OCI-LY3 (cell line): ENCODE measurements around the gene PPP2R2C.

Experiments
- H2AFZ ChIP-seq: fragments of 200-600, 300-600 bp; shearing (Covaris generic); 2 replicates; pipeline ENCODE4 v1.6.0; 2014; ENCODE audit warnings: antibody characterized with exemption, low read depth, low read length
- H3K27ac ChIP-seq: fragments of 200-600, 300-600 bp; sonication (generic); 2 replicates; pipeline ENCODE4 v1.5.1; 2014; ENCODE audit warnings: mild to moderate bottlenecking, low read length, moderate library complexity, mixed read lengths
- H3K27me3 ChIP-seq: fragments of 200-600, 300-600 bp; sonication (generic); 2 replicates; pipeline ENCODE4 v1.6.1; 2014; ENCODE audit warnings: low read depth, low read length, mixed read lengths
- H3K36me3 ChIP-seq: fragments of 200-600, 300-600 bp; sonication (generic); replicated peaks from 2 replicates; pipeline ENCODE3; 2014; ENCODE audit warnings: low read depth, low read length, mixed read lengths
- H3K4me1 ChIP-seq: fragments of 300-600, 200-600 bp; sonication (generic); 2 replicates; pipeline ENCODE4 v1.6.1; 2014; ENCODE audit warnings: low read length, mixed read lengths
- H3K4me2 ChIP-seq: fragments of 200-600, 300-600 bp; sonication (generic); 2 replicates; pipeline ENCODE4 v1.6.1; 2014; ENCODE audit warnings: low read length, mixed read lengths
- H3K4me3 ChIP-seq: fragments of 300-600, 200-600 bp; sonication (generic); 2 replicates; pipeline ENCODE4 v1.5.1; 2014; ENCODE audit warnings: antibody characterized with exemption, mild to moderate bottlenecking, low read length, moderate library complexity
- H3K79me2 ChIP-seq: fragments of 300-600, 200-600 bp; shearing (Covaris generic); 2 replicates; pipeline ENCODE4 v1.6.1; 2014; ENCODE audit warnings: mild to moderate bottlenecking, low read length, mixed read lengths
- H3K9ac ChIP-seq: fragments of 300-600, 200-600 bp; shearing (Covaris generic); 2 replicates; pipeline ENCODE4 v1.6.0; 2014; ENCODE audit warnings: mild to moderate bottlenecking, low read length, moderate library complexity
- H3K9me3 ChIP-seq: fragments of 200-600, 300-600 bp; shearing (Covaris generic); 2 replicates; pipeline ENCODE4 v1.6.1; 2014; ENCODE audit warnings: low read length, mixed read lengths; ENCODE audit not compliant: insufficient read depth
- H4K20me1 ChIP-seq: fragments of 200-600, 300-600 bp; sonication (generic); 2 replicates; pipeline ENCODE4 v1.6.1; 2016; ENCODE audit warnings: low read length, mixed read lengths; ENCODE audit not compliant: insufficient read depth
- EZH2phosphoT487 ChIP-seq: fragments of 200-600 bp; shearing (Covaris generic); IDR thresholded peaks from 2 replicates; pipeline ENCODE4 v1.6.1; 2018; ENCODE audit warnings: antibody characterized with exemption, mixed run types, low read depth
- TF ChIP-seq, protein P1 (sequence below): fragments of 200-600, 300-600 bp; sonication (generic); IDR thresholded peaks from 2 replicates; pipeline ENCODE4 v1.5.1; 2014; ENCODE audit warnings: antibody characterized with exemption, low read length, low read depth

PPP2R2C gene

DNA sequence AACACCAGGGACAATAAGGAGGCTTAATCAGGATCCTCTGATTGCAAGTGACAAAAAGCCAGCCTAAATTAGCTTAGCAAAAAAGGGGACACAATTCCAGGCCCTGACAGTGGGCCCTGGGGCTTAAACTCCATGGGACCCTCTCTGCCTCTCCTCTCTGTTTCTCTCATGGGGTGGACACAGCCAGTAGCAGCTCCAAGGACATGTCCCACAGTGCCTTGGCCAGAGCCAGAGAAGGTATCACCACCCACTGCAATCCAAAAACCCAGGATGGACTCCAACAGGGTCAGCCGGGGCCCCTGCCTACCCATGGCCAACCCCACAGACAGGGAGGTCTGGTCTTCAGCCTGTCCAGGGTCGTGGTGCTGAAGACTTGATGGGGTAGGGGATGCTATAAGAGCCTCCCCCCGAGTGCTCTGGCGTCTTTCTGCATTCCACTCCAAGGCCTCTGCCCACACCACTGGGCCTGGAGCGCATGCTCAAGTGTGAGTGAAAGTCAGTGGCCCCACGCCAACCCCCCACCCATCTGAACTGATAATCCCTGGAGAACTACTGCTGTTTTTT, 19.7 kb upstream of the PPP2R2C start:
- Histone ChIP-seq H3K9me3 (no peaks in the 10 kb centered on the region), H3K27me3 (peaks cover 5% of the 10 kb centered on the region; the same call in 1 of the 2 replicates), H4K20me1 (no peaks in the 10 kb centered on the region), H3K4me1 (no peaks in the 10 kb centered on the region), H3K36me3 (no peaks in the 10 kb centered on the region), H3K4me3 (no peak overlapping the region), H2AFZ (no peak overlapping the region), H3K4me2 (no peak overlapping the region), H3K27ac (no peak overlapping the region), H3K79me2 (no peaks in the 10 kb centered on the region), H3K9ac (no peak overlapping the region)
- TF ChIP-seq, protein P1, sequence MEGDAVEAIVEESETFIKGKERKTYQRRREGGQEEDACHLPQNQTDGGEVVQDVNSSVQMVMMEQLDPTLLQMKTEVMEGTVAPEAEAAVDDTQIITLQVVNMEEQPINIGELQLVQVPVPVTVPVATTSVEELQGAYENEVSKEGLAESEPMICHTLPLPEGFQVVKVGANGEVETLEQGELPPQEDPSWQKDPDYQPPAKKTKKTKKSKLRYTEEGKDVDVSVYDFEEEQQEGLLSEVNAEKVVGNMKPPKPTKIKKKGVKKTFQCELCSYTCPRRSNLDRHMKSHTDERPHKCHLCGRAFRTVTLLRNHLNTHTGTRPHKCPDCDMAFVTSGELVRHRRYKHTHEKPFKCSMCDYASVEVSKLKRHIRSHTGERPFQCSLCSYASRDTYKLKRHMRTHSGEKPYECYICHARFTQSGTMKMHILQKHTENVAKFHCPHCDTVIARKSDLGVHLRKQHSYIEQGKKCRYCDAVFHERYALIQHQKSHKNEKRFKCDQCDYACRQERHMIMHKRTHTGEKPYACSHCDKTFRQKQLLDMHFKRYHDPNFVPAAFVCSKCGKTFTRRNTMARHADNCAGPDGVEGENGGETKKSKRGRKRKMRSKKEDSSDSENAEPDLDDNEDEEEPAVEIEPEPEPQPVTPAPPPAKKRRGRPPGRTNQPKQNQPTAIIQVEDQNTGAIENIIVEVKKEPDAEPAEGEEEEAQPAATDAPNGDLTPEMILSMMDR: no peak
- TF ChIP-seq EZH2phosphoT487: no peak

DNA sequence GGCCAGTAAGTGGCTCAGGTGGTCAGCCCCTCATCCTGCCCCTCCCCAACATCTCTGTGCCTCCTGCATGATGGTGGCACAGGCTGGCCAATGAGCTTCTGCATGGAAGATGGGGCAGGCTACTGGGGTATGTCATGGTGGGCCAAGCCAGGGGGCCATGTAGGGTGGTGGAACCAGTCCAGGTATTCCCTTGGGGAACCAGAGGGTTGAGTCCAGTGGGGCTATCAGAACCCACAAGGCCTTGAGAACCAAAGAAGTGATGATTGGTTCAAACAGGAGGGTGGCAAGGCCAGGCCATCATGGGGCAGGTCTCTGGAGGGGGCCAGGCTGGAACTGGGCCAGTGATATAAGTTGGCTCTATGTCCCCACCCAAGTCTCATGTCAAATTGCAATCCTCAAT, 18.8 kb upstream of the PPP2R2C start:
- peaks cover 6% of the 10 kb centered on the region; the same call in 1 of the 2 replicates for H3K27me3 ChIP-seq
- no peaks in the 10 kb centered on the region for H3K9me3 ChIP-seq
- no peaks in the 10 kb centered on the region for H3K4me1 ChIP-seq
- no peak overlapping the region for H2AFZ ChIP-seq
- no peak overlapping the region for H3K9ac ChIP-seq
- no peaks in the 10 kb centered on the region for H4K20me1 ChIP-seq
- no peaks in the 10 kb centered on the region for H3K79me2 ChIP-seq
- TF ChIP-seq, protein P1: no peak
- no peak for TF ChIP-seq EZH2phosphoT487
- H3K4me3 ChIP-seq: no peak overlapping the region
- no peaks in the 10 kb centered on the region for H3K36me3 ChIP-seq
- no peak overlapping the region for H3K4me2 ChIP-seq
- no peak overlapping the region for H3K27ac ChIP-seq

DNA sequence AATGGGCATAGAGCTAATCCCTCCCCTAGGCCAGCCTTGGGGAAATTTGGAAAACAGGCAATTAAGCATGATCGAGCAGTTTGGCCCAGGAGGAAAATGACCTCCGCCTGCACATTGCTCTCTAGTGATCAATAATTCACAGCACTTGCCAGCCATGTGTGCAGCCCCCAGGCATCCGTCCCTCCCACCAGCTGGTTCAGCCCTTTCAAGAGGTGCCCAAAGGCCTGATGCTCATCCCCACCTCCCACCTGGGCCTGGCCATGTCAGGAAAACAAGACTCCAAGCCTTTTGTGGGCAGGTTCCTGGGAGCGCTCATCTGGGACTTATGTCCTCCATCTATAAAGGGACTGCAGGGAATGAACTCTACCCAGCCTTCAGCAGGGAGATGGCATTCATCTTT, 17.5 kb upstream of the PPP2R2C start:
- Histone ChIP-seq H3K4me2 (no peak overlapping the region), H4K20me1 (no peaks in the 10 kb centered on the region), H3K9me3 (no peaks in the 10 kb centered on the region), H3K36me3 (no peaks in the 10 kb centered on the region), H3K27me3 (peaks cover 11% of the 10 kb centered on the region; the same call in 1 of the 2 replicates), H3K79me2 (no peaks in the 10 kb centered on the region), H3K9ac (no peak overlapping the region), H3K4me3 (no peak overlapping the region), H3K27ac (no peak overlapping the region), H3K4me1 (no peaks in the 10 kb centered on the region), H2AFZ (no peak overlapping the region)
- TF ChIP-seq, protein P1: no peak
- no peak for TF ChIP-seq EZH2phosphoT487

DNA sequence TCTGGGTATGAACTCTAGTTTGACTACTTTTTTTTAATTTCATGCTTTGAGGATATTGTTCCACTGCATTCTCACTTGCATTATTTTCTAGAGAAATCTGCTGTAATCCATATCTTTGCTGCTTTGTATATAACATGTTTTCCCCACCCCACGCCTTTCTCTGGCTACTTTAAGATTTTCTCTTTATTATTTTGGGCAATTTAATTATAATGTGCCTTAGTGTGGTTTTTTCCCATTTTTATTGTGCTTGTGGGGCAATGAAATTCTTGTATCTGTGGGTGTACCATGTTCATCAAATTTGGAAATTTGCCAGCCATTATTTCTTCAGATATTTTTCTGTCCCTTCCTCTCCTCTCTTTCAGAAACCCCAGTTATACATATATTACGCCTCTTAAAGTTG, 15.1 kb upstream of the PPP2R2C start:
- H4K20me1 ChIP-seq: no peaks in the 10 kb centered on the region
- no peaks in the 10 kb centered on the region for H3K79me2 ChIP-seq

More for the DNA sequence above, 15.1 kb upstream of the PPP2R2C start:
- Histone ChIP-seq H3K27me3 (peaks cover 25% of the 10 kb centered on the region; the same call in 1 of the 2 replicates), H2AFZ (no peak overlapping the region), H3K4me1 (no peaks in the 10 kb centered on the region), H3K9ac (no peak overlapping the region), H3K4me2 (no peak overlapping the region), H3K9me3 (no peaks in the 10 kb centered on the region), H3K4me3 (no peak overlapping the region), H3K27ac (no peak overlapping the region), H3K36me3 (no peaks in the 10 kb centered on the region)
- TF ChIP-seq, protein P1: no peak
- TF ChIP-seq EZH2phosphoT487: no peak
